ENCODE results near the gene IGFLR1. TPM values are rescaled to one million over a fixed set of nuclear protein-coding genes. Genes with fewer than 3 reads are reported as not detected.

The IGFLR1 gene
- total and polyA plus RNA-seq, 2 of the 8 experiments (the other 6 are each of a cell fraction or from before 2014, with no cell fraction given): 8.4 to 28.9 TPM

- CTCF ChIA-PET (ENCODE audit: partially characterized antibody): interaction anchor here (1.5 kb wide), 1 partner anchor 33 kb away, joined by 4 read pairs; the partner anchor contains the start of gene LIN37
- no peak overlapping the region for H4K91ac ChIP-seq (replicated peaks; ENCODE audit: insufficient read length, low read length)
These were observed 38.5 kb upstream of the IGFLR1 start for GRCh38 chr19:35780717-35781116.

More at GRCh38 chr19:35780717-35781116, 38.5 kb upstream of the IGFLR1 start:
- H2BK15ac ChIP-seq (ENCODE audit: low read length): no peak overlapping the region
- no peak overlapping the region for H3K18ac ChIP-seq (ENCODE audit: extremely low read depth, low read length)
- no peaks in the 10 kb centered on the region for H3K9me3 ChIP-seq (ENCODE audit: insufficient read depth in 2 of 2, low read depth in 1 of 2, low read length in 1 of 2)
- no peaks in the 10 kb centered on the region; the same call in 1 of the 2 replicates for H3K79me1 ChIP-seq (ENCODE audit: low read depth, low read length)
- TF ChIP-seq CREB1 (IDR thresholded peaks at IDR 0.05) (no peak), TAF7 (optimal IDR thresholded peaks at IDR 0.05; ENCODE audit: borderline replicate concordance, low read depth, low read length) (no peak), CBX8 (IDR thresholded peaks at IDR 0.05; ENCODE audit: borderline replicate concordance, low read depth, low read length) (no peak), ASH2L (IDR thresholded peaks at IDR 0.05; ENCODE audit: low read length) (no peak), HDAC2 (IDR thresholded peaks at IDR 0.05; ENCODE audit: borderline replicate concordance in 1 of 2, low read depth in 2 of 2, low read length in 2 of 2) (no peak), JUND (IDR thresholded peaks at IDR 0.05; ENCODE audit: low read length) (no peak), TAF1 (IDR thresholded peaks at IDR 0.05; ENCODE audit: low read depth, low read length) (no peak), RNF2 (IDR thresholded peaks at IDR 0.05; ENCODE audit: borderline replicate concordance, low read depth, low read length, missing control alignments, poor library complexity, severe bottlenecking) (no peak), POLR2A (IDR thresholded peaks at IDR 0.05; ENCODE audit: control extremely low read depth in 1 of 2, low read depth in 2 of 2, low read length in 2 of 2) (no peak)
- H3K36me3 ChIP-seq (ENCODE audit: control insufficient read depth in 2 of 4, insufficient read depth in 4 of 4, low read length in 3 of 4): no peaks in the 10 kb centered on the region
- no peak overlapping the region for H3K56ac ChIP-seq (replicated peaks; ENCODE audit: insufficient read length, low read depth, low read length)
- H2BK20ac ChIP-seq (ENCODE audit: low read length): no peak overlapping the region
- no peak overlapping the region for H3K23ac ChIP-seq (ENCODE audit: insufficient read length)
- 96% methylated on average over 13 of the region's 20 CpGs; no CpG with 5 or more reads in 1 of the 2 experiments for WGBS, 2 experiments (ENCODE audit: extremely low coverage in 1 of 2, insufficient coverage in 1 of 2, insufficient read length in 1 of 2, insufficient replicate concordance in 2 of 2, low coverage in 1 of 2, low lambda C conversion rate in 2 of 2, missing lambda C conversion rate in 1 of 2)
- H3K23me2 ChIP-seq (ENCODE audit: low read depth, low read length): peaks cover 15% of the 10 kb centered on the region
- H3K4me3 ChIP-seq (ENCODE audit: extremely low read depth in 1 of 4, insufficient read depth in 2 of 4, low read depth in 3 of 4, low read length in 4 of 4): no peak overlapping the region
- no peak overlapping the region for H4K5ac ChIP-seq (ENCODE audit: insufficient read length, low read depth, low read length)
- peaks cover 0 to 8% of the 10 kb centered on the region in 2 experiments for H4K20me1 ChIP-seq (replicated peaks in 1 of 2; ENCODE audit: control insufficient read depth in 1 of 2, insufficient read depth in 2 of 2, low read length in 2 of 2)
- H2BK120ac ChIP-seq (replicated peaks; ENCODE audit: low read depth, low read length): no peak overlapping the region
- H2BK12ac ChIP-seq (ENCODE audit: low read depth, low read length): no peak overlapping the region
- no peaks in the 10 kb centered on the region for H3K79me2 ChIP-seq (ENCODE audit: control insufficient read depth in 1 of 2, insufficient read depth in 2 of 2, low read length in 2 of 2)
- FAIRE-seq: no peak
- peaks cover 0 to 9% (median 7%) of the 10 kb centered on the region in 4 experiments; a peak in 3 of 7 replicates for H3K27me3 ChIP-seq (replicated peaks in 1 of 4; ENCODE audit: control insufficient read depth in 3 of 4, extremely low read depth in 1 of 4, insufficient read depth in 3 of 4, low read length in 3 of 4)
- H4K8ac ChIP-seq (ENCODE audit: extremely low read depth, insufficient read depth, low read length): no peak overlapping the region
- no peak overlapping the region for H3K9ac ChIP-seq (replicated peaks in 1 of 4; ENCODE audit: extremely low read depth in 1 of 4, low read depth in 3 of 4, low read length in 3 of 4)
- no peak overlapping the region for H2BK5ac ChIP-seq (ENCODE audit: low read depth, low read length)
- DNase-seq (ENCODE audit: low read depth in 1 of 2, low spot score in 2 of 2): no peak
- H3K4me1 ChIP-seq (replicated peaks in 1 of 4; ENCODE audit: control insufficient read depth in 3 of 4, insufficient read depth in 4 of 4, low read length in 3 of 4): peaks cover 0 to 33% (median 21%) of the 10 kb centered on the region in 4 experiments; a peak in 6 of 7 replicates
- POLR2A ChIA-PET (ENCODE audit: partially characterized antibody): no interaction called here
- no peak overlapping the region for H3K4ac ChIP-seq (replicated peaks; ENCODE audit: insufficient read length, low read depth, low read length)
- no peak overlapping the region for H3K4me2 ChIP-seq (ENCODE audit: insufficient read depth in 1 of 2, low read depth in 2 of 2, low read length in 2 of 2)
- no peak overlapping the region for H3K27ac ChIP-seq (ENCODE audit: low read depth, low read length)
- H2AFZ ChIP-seq (ENCODE audit: low read length): no peak overlapping the region
- no peak overlapping the region for H3K14ac ChIP-seq (ENCODE audit: insufficient read length)
- H2AK5ac ChIP-seq (ENCODE audit: low read depth, low read length): no peak overlapping the region

Data from H1 (cell line).